Panc1 (cell line): ENCODE data around the gene GGA2.

ENCODE experiments used
- CTCF ChIP-seq: fragments of 450-650 bp; IDR thresholded peaks from 2 replicates; pipeline ENCODE4 v1.5.1; 2017; ENCODE audit warnings: mild to moderate bottlenecking
- POLR2AphosphoS5 ChIP-seq: IDR thresholded peaks from 2 replicates; pipeline ENCODE4 v1.6.1; 2012; ENCODE audit warnings: mild to moderate bottlenecking, low read depth, low read length, moderate library complexity
- REST ChIP-seq, 2 experiments: IDR thresholded peaks; 2 replicates each; pipeline ENCODE4 v1.6.1; 2011 to 2012; ENCODE audit warnings: low read depth in 2 of 2, control low read depth in 1 of 2, low read length in 1 of 2, mild to moderate bottlenecking in 1 of 2, moderate library complexity in 1 of 2; ENCODE audit not compliant: insufficient read depth in 1 of 2
- SIN3A ChIP-seq: IDR thresholded peaks from 2 replicates; pipeline ENCODE4 v1.6.1; 2012; ENCODE audit warnings: low read depth, mild to moderate bottlenecking, low read length, moderate library complexity, borderline replicate concordance; ENCODE audit not compliant: insufficient read depth

- TF ChIP-seq CTCF (no peak), POLR2AphosphoS5 (no peak), SIN3A (no peak), REST (IDR thresholded peaks at IDR 0.05; ENCODE audit: insufficient read depth in 1 of 2, low read depth in 2 of 2, low read length in 1 of 2) (no peak)
These were observed 90.3 kb downstream of the GGA2 start for GRCh38 chr16:23420011-23420410.
